NCI-H524 treated with DMSO at 0.1 percent for 48 hours (cell line): ENCODE data around the gene NT5E.
"Not testable (repeated sequence)": the region's sequence is repeated elsewhere in the genome, so short reads cannot be mapped to it uniquely, and the experiment has no call there.

Source experiments
- DNase-seq: peaks from one replicate; lab custom pipeline; 2025; lab: John Stamatoyannopoulos, UW

Gene NT5E

GRCh38 chr6:85449818-85450759 lies at the start of gene NT5E:
Gene NT5E, plus strand, starts transcription at chr6:85450083. Its CDS starts 57 bp downstream, at chr6:85450140.
- no peak for DNase-seq

GRCh38 chr6:85400331-85400730 lies 49.6 kb upstream of the NT5E start:
- no peak for DNase-seq

- no peak for DNase-seq
Measured at GRCh38 chr6:85401186-85402021, 48.5 kb upstream of the NT5E start.

- DNase-seq, result no peak
Measured at GRCh38 chr6:85402071-85402470, 47.8 kb upstream of the NT5E start.

GRCh38 chr6:85402922-85403321 lies 47.0 kb upstream of the NT5E start:
- DNase-seq, result no peak

GRCh38 chr6:85403331-85404015 lies 46.4 kb upstream of the NT5E start:
- no peak for DNase-seq

GRCh38 chr6:85404016-85404563 lies 45.8 kb upstream of the NT5E start:
- not testable (repeated sequence) for DNase-seq

- DNase-seq, result no peak
Measured at GRCh38 chr6:85404564-85405174, 45.2 kb upstream of the NT5E start.

GRCh38 chr6:85405175-85405852 lies 44.6 kb upstream of the NT5E start:
- no peak for DNase-seq

- DNase-seq, result no peak
Measured at GRCh38 chr6:85405853-85406198, 44.1 kb upstream of the NT5E start.

GRCh38 chr6:85406641-85407075 lies 43.2 kb upstream of the NT5E start:
- DNase-seq, result no peak

GRCh38 chr6:85408039-85408438 lies 41.8 kb upstream of the NT5E start:
- DNase-seq, result no peak

GRCh38 chr6:85412911-85413430 lies 36.9 kb upstream of the NT5E start:
- no peak for DNase-seq

- no peak for DNase-seq
Measured at GRCh38 chr6:85416049-85416448, 33.8 kb upstream of the NT5E start.

- DNase-seq, result no peak
Measured at GRCh38 chr6:85416766-85417165, 33.1 kb upstream of the NT5E start.

- DNase-seq, result no peak
Measured at GRCh38 chr6:85417336-85417735, 32.5 kb upstream of the NT5E start.

GRCh38 chr6:85418059-85418458 lies 31.8 kb upstream of the NT5E start:
- no peak for DNase-seq

- no peak for DNase-seq
Measured at GRCh38 chr6:85419046-85419759, 30.7 kb upstream of the NT5E start.

GRCh38 chr6:85420551-85420950 lies 29.3 kb upstream of the NT5E start:
- DNase-seq, result no peak

GRCh38 chr6:85421181-85421580 lies 28.7 kb upstream of the NT5E start:
- no peak for DNase-seq
